ENCODE results near the gene COA5. TPM values are rescaled to one million over a fixed set of nuclear protein-coding genes. Genes with fewer than 3 reads are reported as not detected.

Gene COA5
- total and polyA plus RNA-seq, 2 experiments from 2014 or later, result 33.3 to 113 TPM

DNA sequence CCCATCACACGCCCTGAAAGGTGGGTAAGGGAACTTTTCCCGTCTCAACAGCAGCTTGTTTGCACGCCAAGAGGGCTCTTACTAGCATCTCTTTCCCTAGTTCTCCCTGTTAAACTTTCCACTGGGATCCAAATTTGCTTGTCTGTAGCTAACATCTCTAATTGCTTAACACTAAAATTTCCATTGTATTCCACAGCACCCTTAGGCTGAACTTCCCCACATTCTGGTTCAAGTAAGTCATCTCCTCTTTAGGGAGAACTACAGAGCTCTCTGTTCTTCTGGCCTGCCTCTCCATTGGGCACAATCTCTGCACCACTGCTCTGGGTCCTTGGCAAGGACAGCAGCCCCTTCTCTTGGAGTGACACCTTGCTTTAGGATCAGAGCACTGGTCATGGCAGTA, 24.0 kb upstream of the COA5 start (continued):
- TF ChIP-seq, protein P1, sequence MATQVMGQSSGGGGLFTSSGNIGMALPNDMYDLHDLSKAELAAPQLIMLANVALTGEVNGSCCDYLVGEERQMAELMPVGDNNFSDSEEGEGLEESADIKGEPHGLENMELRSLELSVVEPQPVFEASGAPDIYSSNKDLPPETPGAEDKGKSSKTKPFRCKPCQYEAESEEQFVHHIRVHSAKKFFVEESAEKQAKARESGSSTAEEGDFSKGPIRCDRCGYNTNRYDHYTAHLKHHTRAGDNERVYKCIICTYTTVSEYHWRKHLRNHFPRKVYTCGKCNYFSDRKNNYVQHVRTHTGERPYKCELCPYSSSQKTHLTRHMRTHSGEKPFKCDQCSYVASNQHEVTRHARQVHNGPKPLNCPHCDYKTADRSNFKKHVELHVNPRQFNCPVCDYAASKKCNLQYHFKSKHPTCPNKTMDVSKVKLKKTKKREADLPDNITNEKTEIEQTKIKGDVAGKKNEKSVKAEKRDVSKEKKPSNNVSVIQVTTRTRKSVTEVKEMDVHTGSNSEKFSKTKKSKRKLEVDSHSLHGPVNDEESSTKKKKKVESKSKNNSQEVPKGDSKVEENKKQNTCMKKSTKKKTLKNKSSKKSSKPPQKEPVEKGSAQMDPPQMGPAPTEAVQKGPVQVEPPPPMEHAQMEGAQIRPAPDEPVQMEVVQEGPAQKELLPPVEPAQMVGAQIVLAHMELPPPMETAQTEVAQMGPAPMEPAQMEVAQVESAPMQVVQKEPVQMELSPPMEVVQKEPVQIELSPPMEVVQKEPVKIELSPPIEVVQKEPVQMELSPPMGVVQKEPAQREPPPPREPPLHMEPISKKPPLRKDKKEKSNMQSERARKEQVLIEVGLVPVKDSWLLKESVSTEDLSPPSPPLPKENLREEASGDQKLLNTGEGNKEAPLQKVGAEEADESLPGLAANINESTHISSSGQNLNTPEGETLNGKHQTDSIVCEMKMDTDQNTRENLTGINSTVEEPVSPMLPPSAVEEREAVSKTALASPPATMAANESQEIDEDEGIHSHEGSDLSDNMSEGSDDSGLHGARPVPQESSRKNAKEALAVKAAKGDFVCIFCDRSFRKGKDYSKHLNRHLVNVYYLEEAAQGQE (IDR thresholded peaks at IDR 0.05; ENCODE audit: unreplicated experiment), result no peak
- no peak for TF ChIP-seq CREB1 (CRISPR knock-in tag; IDR thresholded peaks at IDR 0.05; ENCODE audit: low read depth)
- TF ChIP-seq POLR2AphosphoS5 (IDR thresholded peaks at IDR 0.05; ENCODE audit: low read depth), result no peak
- TF ChIP-seq EZH2 (IDR thresholded peaks at IDR 0.05; ENCODE audit: low read depth, unreplicated experiment), result no peak
- no peak for TF ChIP-seq ZNF331 (CRISPR knock-in tag; IDR thresholded peaks at IDR 0.05; ENCODE audit: low read depth)
- TF ChIP-seq, protein P2, sequence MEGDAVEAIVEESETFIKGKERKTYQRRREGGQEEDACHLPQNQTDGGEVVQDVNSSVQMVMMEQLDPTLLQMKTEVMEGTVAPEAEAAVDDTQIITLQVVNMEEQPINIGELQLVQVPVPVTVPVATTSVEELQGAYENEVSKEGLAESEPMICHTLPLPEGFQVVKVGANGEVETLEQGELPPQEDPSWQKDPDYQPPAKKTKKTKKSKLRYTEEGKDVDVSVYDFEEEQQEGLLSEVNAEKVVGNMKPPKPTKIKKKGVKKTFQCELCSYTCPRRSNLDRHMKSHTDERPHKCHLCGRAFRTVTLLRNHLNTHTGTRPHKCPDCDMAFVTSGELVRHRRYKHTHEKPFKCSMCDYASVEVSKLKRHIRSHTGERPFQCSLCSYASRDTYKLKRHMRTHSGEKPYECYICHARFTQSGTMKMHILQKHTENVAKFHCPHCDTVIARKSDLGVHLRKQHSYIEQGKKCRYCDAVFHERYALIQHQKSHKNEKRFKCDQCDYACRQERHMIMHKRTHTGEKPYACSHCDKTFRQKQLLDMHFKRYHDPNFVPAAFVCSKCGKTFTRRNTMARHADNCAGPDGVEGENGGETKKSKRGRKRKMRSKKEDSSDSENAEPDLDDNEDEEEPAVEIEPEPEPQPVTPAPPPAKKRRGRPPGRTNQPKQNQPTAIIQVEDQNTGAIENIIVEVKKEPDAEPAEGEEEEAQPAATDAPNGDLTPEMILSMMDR (conservative IDR thresholded peaks at IDR 0.05; ENCODE audit: low read depth in 2 of 2), result no peak
- TF ChIP-seq ZNF114 (CRISPR knock-in tag; IDR thresholded peaks at IDR 0.05), result no peak

DNA sequence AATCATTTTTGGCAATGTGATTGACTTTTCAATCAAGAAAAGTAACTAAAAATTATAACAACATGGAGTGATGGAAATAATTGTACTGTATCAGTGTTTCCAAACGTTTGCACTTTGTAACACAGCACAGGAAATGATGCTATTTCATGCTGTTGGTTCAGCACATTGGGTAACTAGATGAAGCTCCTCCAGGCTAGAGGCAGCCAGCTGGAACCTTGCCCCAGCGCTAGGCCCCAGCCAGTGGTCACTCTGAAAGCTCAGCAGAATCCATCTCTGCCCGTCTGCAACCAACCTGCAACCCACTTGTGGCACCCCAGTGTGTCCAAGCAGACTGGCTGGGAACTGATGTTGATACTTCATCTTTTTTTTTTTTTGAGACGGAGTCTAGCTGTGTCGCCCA, 15.3 kb upstream of the COA5 start:
- Mint-ChIP-seq H3K9me3 (no peaks in the 10 kb centered on the region), H3K4me3 (no peak overlapping the region), H3K4me1 (peaks cover 3% of the 10 kb centered on the region; the same call in 2 of the 3 replicates), H3K27ac (no peak overlapping the region), H3K27me3 (ENCODE audit: insufficient read depth, low read depth, poor library complexity) (no peaks in the 10 kb centered on the region), H3K36me3 (ENCODE audit: low read depth) (no peaks in the 10 kb centered on the region)
- Histone ChIP-seq H3K79me2 (replicated peaks; ENCODE audit: insufficient read depth) (no peaks in the 10 kb centered on the region), H3K4me2 (no peak overlapping the region), H3K27ac (ENCODE audit: low read depth) (no peak overlapping the region), H2AFZ (no peak overlapping the region), H3K9me2 (ENCODE audit: insufficient read depth) (no peaks in the 10 kb centered on the region), H3K27me3 (ENCODE audit: insufficient read depth) (no peaks in the 10 kb centered on the region), H3K36me3 (ENCODE audit: insufficient read depth) (no peaks in the 10 kb centered on the region), H3K4me3 (no peak overlapping the region), H3F3A (replicated peaks; ENCODE audit: low read depth) (no peaks in the 10 kb centered on the region), H3K4me1 (ENCODE audit: insufficient read depth) (no peaks in the 10 kb centered on the region), H4K20me1 (replicated peaks; ENCODE audit: insufficient read depth) (no peaks in the 10 kb centered on the region)
- ATAC-seq, result no peak
- TF ChIP-seq, protein P1 (IDR thresholded peaks at IDR 0.05; ENCODE audit: unreplicated experiment), result no peak
- TF ChIP-seq, protein P3, sequence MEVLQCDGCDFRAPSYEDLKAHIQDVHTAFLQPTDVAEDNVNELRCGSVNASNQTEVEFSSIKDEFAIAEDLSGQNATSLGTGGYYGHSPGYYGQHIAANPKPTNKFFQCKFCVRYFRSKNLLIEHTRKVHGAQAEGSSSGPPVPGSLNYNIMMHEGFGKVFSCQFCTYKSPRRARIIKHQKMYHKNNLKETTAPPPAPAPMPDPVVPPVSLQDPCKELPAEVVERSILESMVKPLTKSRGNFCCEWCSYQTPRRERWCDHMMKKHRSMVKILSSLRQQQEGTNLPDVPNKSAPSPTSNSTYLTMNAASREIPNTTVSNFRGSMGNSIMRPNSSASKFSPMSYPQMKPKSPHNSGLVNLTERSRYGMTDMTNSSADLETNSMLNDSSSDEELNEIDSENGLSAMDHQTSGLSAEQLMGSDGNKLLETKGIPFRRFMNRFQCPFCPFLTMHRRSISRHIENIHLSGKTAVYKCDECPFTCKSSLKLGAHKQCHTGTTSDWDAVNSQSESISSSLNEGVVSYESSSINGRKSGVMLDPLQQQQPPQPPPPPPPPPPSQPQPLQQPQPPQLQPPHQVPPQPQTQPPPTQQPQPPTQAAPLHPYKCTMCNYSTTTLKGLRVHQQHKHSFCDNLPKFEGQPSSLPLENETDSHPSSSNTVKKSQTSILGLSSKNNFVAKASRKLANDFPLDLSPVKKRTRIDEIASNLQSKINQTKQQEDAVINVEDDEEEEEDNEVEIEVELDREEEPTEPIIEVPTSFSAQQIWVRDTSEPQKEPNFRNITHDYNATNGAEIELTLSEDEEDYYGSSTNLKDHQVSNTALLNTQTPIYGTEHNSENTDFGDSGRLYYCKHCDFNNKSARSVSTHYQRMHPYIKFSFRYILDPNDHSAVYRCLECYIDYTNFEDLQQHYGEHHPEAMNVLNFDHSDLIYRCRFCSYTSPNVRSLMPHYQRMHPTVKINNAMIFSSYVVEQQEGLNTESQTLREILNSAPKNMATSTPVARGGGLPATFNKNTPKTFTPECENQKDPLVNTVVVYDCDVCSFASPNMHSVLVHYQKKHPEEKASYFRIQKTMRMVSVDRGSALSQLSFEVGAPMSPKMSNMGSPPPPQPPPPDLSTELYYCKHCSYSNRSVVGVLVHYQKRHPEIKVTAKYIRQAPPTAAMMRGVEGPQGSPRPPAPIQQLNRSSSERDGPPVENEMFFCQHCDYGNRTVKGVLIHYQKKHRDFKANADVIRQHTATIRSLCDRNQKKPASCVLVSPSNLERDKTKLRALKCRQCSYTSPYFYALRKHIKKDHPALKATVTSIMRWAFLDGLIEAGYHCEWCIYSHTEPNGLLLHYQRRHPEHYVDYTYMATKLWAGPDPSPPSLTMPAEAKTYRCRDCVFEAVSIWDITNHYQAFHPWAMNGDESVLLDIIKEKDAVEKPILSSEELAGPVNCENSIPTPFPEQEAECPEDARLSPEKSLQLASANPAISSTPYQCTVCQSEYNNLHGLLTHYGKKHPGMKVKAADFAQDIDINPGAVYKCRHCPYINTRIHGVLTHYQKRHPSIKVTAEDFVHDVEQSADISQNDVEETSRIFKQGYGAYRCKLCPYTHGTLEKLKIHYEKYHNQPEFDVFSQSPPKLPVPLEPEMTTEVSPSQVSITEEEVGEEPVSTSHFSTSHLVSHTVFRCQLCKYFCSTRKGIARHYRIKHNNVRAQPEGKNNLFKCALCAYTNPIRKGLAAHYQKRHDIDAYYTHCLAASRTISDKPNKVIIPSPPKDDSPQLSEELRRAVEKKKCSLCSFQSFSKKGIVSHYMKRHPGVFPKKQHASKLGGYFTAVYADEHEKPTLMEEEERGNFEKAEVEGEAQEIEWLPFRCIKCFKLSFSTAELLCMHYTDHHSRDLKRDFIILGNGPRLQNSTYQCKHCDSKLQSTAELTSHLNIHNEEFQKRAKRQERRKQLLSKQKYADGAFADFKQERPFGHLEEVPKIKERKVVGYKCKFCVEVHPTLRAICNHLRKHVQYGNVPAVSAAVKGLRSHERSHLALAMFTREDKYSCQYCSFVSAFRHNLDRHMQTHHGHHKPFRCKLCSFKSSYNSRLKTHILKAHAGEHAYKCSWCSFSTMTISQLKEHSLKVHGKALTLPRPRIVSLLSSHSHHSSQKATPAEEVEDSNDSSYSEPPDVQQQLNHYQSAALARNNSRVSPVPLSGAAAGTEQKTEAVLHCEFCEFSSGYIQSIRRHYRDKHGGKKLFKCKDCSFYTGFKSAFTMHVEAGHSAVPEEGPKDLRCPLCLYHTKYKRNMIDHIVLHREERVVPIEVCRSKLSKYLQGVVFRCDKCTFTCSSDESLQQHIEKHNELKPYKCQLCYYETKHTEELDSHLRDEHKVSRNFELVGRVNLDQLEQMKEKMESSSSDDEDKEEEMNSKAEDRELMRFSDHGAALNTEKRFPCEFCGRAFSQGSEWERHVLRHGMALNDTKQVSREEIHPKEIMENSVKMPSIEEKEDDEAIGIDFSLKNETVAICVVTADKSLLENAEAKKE (CRISPR knock-in tag; IDR thresholded peaks at IDR 0.05), result no peak
- no peak for TF ChIP-seq JUNB (IDR thresholded peaks at IDR 0.05; ENCODE audit: unreplicated experiment)
- no peak for TF ChIP-seq CREB1 (CRISPR knock-in tag; IDR thresholded peaks at IDR 0.05; ENCODE audit: low read depth)
- no peak for DNase-seq (ENCODE audit: low spot score)
